Hepatocyte (in vitro differentiated cells): ENCODE results near the gene DPYD.

ENCODE experiments used
- CTCF ChIP-seq: fragments of 200-600 bp; sonication (generic); IDR thresholded peaks from 2 replicates; pipeline ENCODE4 v1.5.1; 2016; ENCODE audit warnings: antibody characterized with exemption, mild to moderate bottlenecking; ENCODE audit not compliant: poor library complexity
- EZH2 ChIP-seq: fragments of 200-600 bp; sonication (generic); IDR thresholded peaks from 2 replicates; pipeline ENCODE4 v1.6.1; 2016; ENCODE audit warnings: antibody characterized with exemption, mild to moderate bottlenecking, borderline replicate concordance
- EZH2phosphoT487 ChIP-seq: fragments of 200-600 bp; sonication (generic); IDR thresholded peaks from one replicate; pipeline ENCODE4 v1.6.1; 2018; ENCODE audit warnings: antibody characterized with exemption, mild to moderate bottlenecking, low read depth, moderate library complexity; ENCODE audit not compliant: unreplicated experiment, severe bottlenecking

DNA sequence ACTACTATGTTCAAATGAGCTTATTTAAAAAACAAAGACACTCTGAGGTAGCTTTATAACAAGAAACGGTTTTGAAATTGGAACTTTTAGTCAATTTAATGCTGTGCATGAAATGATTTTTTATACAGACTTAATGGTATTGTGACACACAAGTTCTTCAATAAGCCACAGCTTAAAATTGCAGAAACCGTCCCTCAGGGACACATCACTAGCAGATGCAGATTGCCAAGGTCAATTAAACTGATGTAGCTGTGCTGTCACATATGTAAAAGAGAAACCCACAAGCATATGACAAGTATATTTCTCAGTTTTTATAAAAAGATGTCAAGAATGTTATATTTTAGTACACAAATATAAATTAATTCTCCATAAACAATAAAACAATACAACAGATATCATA is 366.9 kb downstream of the DPYD start:
- TF ChIP-seq CTCF (no peak), EZH2 (no peak), EZH2phosphoT487 (no peak)
